ENCODE data around the gene KLHL24. TPM values are rescaled to one million over a fixed set of nuclear protein-coding genes. Genes with fewer than 3 reads are reported as not detected.
"Not testable (repeated sequence)": the region's sequence is repeated elsewhere in the genome, so short reads cannot be mapped to it uniquely, and the experiment has no call there.

KLHL24 gene
- total and polyA plus RNA-seq, 4 donors = 26.2 to 162 (median 51.0) TPM

DNA sequence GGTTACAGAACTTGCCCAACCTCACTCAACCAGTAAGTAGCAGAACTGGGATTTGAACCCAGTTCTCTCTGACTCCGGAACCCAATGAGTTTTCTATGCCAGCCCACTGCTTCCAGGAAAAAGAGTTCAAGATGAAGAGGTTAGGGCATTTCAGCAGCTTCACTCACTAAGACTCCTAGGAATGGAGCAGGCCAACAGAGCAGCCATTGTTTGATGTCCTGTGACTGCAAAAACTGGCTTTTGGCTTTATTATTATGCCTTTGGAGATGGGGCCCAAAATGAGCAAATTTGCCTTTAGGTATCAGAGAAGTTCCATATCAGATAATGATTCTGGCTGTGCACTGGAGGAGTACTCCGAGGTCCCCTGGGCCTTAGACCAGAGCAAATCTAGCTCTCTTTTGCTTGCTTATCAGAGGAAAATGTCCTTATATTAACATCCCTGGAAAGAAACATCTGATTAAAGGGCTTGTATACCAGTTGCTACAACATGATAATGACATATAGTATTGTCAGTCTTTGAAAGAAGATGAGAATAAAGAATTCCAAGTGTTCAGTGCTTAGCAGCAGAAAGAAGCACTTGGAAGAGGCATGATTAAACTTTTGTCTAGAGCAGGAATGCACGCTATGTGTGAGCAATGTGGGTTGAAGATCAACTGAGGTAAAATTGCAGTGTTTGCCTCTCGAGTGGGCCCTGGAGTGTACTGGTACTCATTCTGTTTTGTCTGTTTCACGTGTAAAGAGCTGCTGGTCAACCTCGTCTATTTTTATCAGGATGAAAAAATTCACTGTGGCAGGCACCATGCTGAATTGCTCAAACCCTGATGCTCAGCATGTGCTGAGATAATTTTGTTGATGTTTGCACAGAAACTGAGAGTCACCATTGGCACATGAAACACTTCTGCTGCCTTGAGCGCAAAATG, 21.8 kb upstream of the KLHL24 start:
- no peak overlapping the region for H3K27ac ChIP-seq (ENCODE audit: low read depth, low read length)
- no peak overlapping the region for H3K4me3 ChIP-seq (ENCODE audit: low read depth, low read length)
- no peaks in the 10 kb centered on the region for H3K4me1 ChIP-seq (ENCODE audit: control insufficient read depth, insufficient read depth, low read length)
- H3K36me3 ChIP-seq (ENCODE audit: control insufficient read depth, insufficient read depth, low read length) = no peaks in the 10 kb centered on the region
- no peaks in the 10 kb centered on the region for H3K27me3 ChIP-seq (ENCODE audit: control insufficient read depth, insufficient read depth, low read length)
- peak in 2 of 6 donors; percentile 6 to 11 for DNase-seq (ENCODE audit: low read depth in 4 of 6, low spot score in 6 of 6)
- H3K9me3 ChIP-seq (ENCODE audit: control insufficient read depth, insufficient read depth, low read length) = no peaks in the 10 kb centered on the region
- 77% methylated on average over 6 of the region's 7 CpGs for WGBS (ENCODE audit: insufficient coverage)

- Histone ChIP-seq H3K4me3 (ENCODE audit: low read depth, low read length) (no peak overlapping the region), H3K9me3 (ENCODE audit: control insufficient read depth, insufficient read depth, low read length) (no peaks in the 10 kb centered on the region), H3K27me3 (ENCODE audit: control insufficient read depth, insufficient read depth, low read length) (no peaks in the 10 kb centered on the region), H3K4me1 (ENCODE audit: control insufficient read depth, insufficient read depth, low read length) (peaks cover 3% of the 10 kb centered on the region), H3K36me3 (ENCODE audit: control insufficient read depth, insufficient read depth, low read length) (no peaks in the 10 kb centered on the region), H3K27ac (ENCODE audit: low read depth, low read length) (no peak overlapping the region)
- WGBS (ENCODE audit: insufficient coverage) = 90% methylated on average over 2 of the region's 2 CpGs
- no peak for DNase-seq (ENCODE audit: low read depth in 4 of 6, low spot score in 6 of 6)
Measured at GRCh38 chr3:183618542-183618941, 16.9 kb upstream of the KLHL24 start.

GRCh38 chr3:183619010-183619409, 16.4 kb upstream of the KLHL24 start:
- Histone ChIP-seq H3K36me3 (ENCODE audit: control insufficient read depth, insufficient read depth, low read length) (no peaks in the 10 kb centered on the region), H3K9me3 (ENCODE audit: control insufficient read depth, insufficient read depth, low read length) (no peaks in the 10 kb centered on the region), H3K27ac (ENCODE audit: low read depth, low read length) (no peak overlapping the region), H3K27me3 (ENCODE audit: control insufficient read depth, insufficient read depth, low read length) (no peaks in the 10 kb centered on the region), H3K4me3 (ENCODE audit: low read depth, low read length) (no peak overlapping the region), H3K4me1 (ENCODE audit: control insufficient read depth, insufficient read depth, low read length) (peaks cover 3% of the 10 kb centered on the region)
- 100% methylated on average over 2 of the region's 4 CpGs for WGBS (ENCODE audit: insufficient coverage)
- DNase-seq (ENCODE audit: low read depth in 4 of 6, low spot score in 6 of 6) = no peak

GRCh38 chr3:183619624-183620251, 15.7 kb upstream of the KLHL24 start:
- DNase-seq (ENCODE audit: low read depth in 4 of 6, low spot score in 6 of 6) = no peak
- Histone ChIP-seq H3K27me3 (ENCODE audit: control insufficient read depth, insufficient read depth, low read length) (no peaks in the 10 kb centered on the region), H3K9me3 (ENCODE audit: control insufficient read depth, insufficient read depth, low read length) (no peaks in the 10 kb centered on the region), H3K27ac (ENCODE audit: low read depth, low read length) (no peak overlapping the region), H3K36me3 (ENCODE audit: control insufficient read depth, insufficient read depth, low read length) (no peaks in the 10 kb centered on the region), H3K4me3 (ENCODE audit: low read depth, low read length) (no peak overlapping the region), H3K4me1 (ENCODE audit: control insufficient read depth, insufficient read depth, low read length) (peaks cover 3% of the 10 kb centered on the region)

DNA sequence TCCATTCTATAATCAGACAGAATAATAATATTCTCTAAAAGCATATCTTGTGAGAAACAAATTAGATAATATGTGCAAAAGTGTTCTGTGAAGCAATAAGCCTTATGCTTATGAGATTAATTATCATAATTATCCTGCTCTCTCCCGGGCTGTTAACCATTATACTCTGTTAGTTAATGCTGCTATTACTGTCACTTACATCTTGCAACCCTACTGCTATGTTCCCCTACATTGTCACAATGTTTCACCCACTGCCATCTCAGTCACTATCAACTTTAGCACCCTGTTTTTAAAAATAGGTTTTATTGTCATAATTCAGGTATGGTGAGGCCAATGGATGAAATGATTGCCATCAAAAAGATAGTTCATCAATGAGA, 15.2 kb upstream of the KLHL24 start:
- H3K9me3 ChIP-seq (ENCODE audit: control insufficient read depth, insufficient read depth, low read length) = no peaks in the 10 kb centered on the region

DNA sequence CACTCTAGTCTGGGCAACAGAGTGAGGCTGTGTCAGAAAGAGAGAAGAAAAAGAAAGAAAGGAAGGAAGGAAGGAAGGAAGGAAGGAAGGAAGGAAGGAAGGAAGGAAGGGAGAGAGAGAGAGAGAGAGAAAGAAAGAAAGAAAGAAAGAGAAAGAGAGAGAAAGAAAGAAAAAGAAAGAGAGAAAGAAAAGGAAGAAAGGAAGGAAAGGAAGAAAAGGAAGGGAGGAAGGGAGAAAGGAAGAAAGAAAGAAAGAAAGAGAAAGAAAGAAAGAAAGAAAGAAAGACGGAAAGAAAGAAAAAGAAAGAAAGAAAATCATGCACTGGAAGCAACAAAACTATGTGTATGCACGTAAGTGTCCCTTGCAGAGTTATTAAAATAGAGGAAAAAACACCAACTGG, 12.9 kb upstream of the KLHL24 start:
- H3K9me3 ChIP-seq (ENCODE audit: control insufficient read depth, insufficient read depth, low read length); H3K4me1 ChIP-seq (ENCODE audit: control insufficient read depth, insufficient read depth, low read length); H3K36me3 ChIP-seq (ENCODE audit: control insufficient read depth, insufficient read depth, low read length); H3K27me3 ChIP-seq (ENCODE audit: control insufficient read depth, insufficient read depth, low read length); DNase-seq (ENCODE audit: low read depth in 4 of 6, low spot score in 6 of 6); H3K4me3 ChIP-seq (ENCODE audit: low read depth, low read length); H3K27ac ChIP-seq (ENCODE audit: low read depth, low read length): not testable (repeated sequence)
- WGBS (ENCODE audit: insufficient coverage) = 100% methylated on average over 1 of the region's 2 CpGs

More for the DNA sequence above, 15.2 kb upstream of the KLHL24 start:
- H3K36me3 ChIP-seq (ENCODE audit: control insufficient read depth, insufficient read depth, low read length) = no peaks in the 10 kb centered on the region
- peak in 1 of 6 donors; percentile 89 for DNase-seq (ENCODE audit: low read depth in 4 of 6, low spot score in 6 of 6)
- no peaks in the 10 kb centered on the region for H3K27me3 ChIP-seq (ENCODE audit: control insufficient read depth, insufficient read depth, low read length)
- H3K4me1 ChIP-seq (ENCODE audit: control insufficient read depth, insufficient read depth, low read length) = peaks cover 3% of the 10 kb centered on the region
- H3K27ac ChIP-seq (ENCODE audit: low read depth, low read length) = no peak overlapping the region
- 40% methylated on average over 1 of the region's 1 CpG for WGBS (ENCODE audit: insufficient coverage)
- H3K4me3 ChIP-seq (ENCODE audit: low read depth, low read length) = no peak overlapping the region

DNA sequence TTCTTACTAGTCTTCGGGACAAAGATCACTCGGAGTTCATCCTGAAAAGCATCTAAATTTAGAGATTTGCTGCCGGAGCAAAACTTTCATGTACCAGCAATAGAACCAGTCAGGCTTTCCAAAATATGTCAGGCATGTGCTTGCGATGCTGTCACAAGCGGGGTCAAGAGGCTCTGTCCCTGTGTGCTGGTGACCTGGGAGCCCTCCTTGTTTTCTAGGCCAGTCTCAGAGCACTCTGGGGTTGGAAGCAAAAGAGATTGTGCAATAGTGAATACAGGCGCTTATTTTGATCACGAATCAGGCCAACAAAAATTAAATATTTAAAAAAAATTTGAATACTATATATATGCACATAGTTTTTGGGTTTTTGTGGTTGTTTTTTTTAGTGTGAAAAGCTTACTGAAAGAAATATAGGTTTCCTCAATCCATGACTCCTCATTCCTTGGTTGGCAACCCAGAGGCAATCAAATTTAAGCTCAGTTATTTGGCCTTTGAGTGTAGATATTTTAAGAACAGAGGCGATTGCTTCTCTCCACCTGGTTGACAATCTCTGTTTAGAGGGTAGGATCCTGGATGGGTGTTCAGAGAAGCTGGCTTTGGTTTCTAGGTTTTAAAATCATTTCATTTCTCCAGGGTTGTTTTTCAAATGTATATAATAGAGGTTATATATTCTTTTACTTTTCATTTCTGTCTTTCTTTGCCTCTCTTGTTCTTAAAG, 8.4 kb upstream of the KLHL24 start:
- no peaks in the 10 kb centered on the region for H3K9me3 ChIP-seq (ENCODE audit: control insufficient read depth, insufficient read depth, low read length)
- WGBS (ENCODE audit: insufficient coverage) = 79% methylated on average over 4 of the region's 8 CpGs
- no peak overlapping the region for H3K4me3 ChIP-seq (ENCODE audit: low read depth, low read length)
- no peak overlapping the region for H3K27ac ChIP-seq (ENCODE audit: low read depth, low read length)
- DNase-seq (ENCODE audit: low read depth in 4 of 6, low spot score in 6 of 6) = no peak
- no peaks in the 10 kb centered on the region for H3K36me3 ChIP-seq (ENCODE audit: control insufficient read depth, insufficient read depth, low read length)
- no peaks in the 10 kb centered on the region for H3K27me3 ChIP-seq (ENCODE audit: control insufficient read depth, insufficient read depth, low read length)
- H3K4me1 ChIP-seq (ENCODE audit: control insufficient read depth, insufficient read depth, low read length) = no peaks in the 10 kb centered on the region

- no CpG with 5 or more reads among the region's 3 CpGs for WGBS (ENCODE audit: insufficient coverage)
- DNase-seq (ENCODE audit: low read depth in 4 of 6, low spot score in 6 of 6) = no peak
- no peaks in the 10 kb centered on the region for H3K36me3 ChIP-seq (ENCODE audit: control insufficient read depth, insufficient read depth, low read length)
- no peak overlapping the region for H3K27ac ChIP-seq (ENCODE audit: low read depth, low read length)
- no peaks in the 10 kb centered on the region for H3K27me3 ChIP-seq (ENCODE audit: control insufficient read depth, insufficient read depth, low read length)
- no peaks in the 10 kb centered on the region for H3K9me3 ChIP-seq (ENCODE audit: control insufficient read depth, insufficient read depth, low read length)
- peaks cover 1% of the 10 kb centered on the region for H3K4me1 ChIP-seq (ENCODE audit: control insufficient read depth, insufficient read depth, low read length)
- H3K4me3 ChIP-seq (ENCODE audit: low read depth, low read length) = no peak overlapping the region
Measured at GRCh38 chr3:183629546-183630301, 5.7 kb upstream of the KLHL24 start.

DNA sequence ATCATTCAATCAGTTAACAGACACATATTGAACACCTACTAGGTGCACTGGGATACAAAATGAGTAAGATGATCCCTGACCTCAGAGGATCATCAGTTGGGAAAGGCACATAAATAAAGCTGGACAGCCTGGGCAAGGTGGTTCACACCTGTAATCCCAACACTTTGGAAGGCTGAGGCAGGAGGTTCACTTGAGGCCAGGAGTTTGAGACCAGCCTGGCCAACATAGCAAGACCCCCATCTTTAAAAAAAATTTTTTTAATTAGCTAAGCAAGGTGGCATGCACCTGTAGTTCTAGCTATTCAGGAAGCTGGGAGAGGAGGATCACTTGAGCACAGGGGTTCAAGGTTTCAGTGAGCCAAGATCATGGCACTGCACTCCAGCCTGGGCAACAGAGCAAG, 3.7 kb upstream of the KLHL24 start:
- Histone ChIP-seq H3K27ac (ENCODE audit: low read depth, low read length) (no peak overlapping the region), H3K9me3 (ENCODE audit: control insufficient read depth, insufficient read depth, low read length) (no peaks in the 10 kb centered on the region), H3K4me1 (ENCODE audit: control insufficient read depth, insufficient read depth, low read length) (peaks cover 4% of the 10 kb centered on the region), H3K27me3 (ENCODE audit: control insufficient read depth, insufficient read depth, low read length) (no peaks in the 10 kb centered on the region), H3K4me3 (ENCODE audit: low read depth, low read length) (no peak overlapping the region), H3K36me3 (ENCODE audit: control insufficient read depth, insufficient read depth, low read length) (no peaks in the 10 kb centered on the region)
- DNase-seq (ENCODE audit: low read depth in 4 of 6, low spot score in 6 of 6) = no peak
